ENCODE data around the gene RGS9.

RGS9 gene

DNA sequence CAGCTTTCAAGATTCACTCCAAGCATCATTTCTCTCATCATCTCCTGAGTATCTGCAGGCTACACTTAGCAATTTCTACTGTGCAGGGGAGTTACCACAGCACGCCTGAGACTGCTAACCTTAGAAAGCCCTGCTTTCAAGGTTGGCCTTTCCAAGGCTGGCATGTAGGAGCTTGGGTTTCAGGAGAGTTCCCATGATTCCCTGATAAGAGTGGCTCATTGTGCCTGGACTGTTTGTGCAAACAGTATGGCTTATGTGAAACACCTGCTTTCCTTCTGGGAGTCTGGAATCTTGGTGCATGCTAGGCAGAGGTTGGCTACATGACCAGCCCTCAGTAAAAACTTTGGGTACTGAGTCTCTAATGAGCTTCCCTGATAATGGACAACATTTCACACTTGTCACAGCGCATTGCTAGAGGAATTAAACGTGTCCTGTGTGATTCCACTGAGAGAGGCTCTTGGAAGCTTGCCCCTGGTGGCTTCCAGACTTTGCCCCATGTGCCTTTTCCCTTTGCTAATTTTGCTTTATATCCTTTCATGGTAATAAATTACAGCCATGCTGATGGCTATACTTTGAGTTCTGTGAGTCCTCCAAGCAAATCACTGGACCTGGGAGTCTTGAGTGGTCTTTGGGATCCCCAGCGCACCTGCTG, 19.7 kb upstream of the RGS9 start:
- H3K4me1 ChIP-seq (ENCODE audit: control insufficient read depth, low read depth, low read length): no peaks in the 10 kb centered on the region
- no peaks in the 10 kb centered on the region for H3K79me1 ChIP-seq (ENCODE audit: low read length)
- no peak overlapping the region for H4K8ac ChIP-seq (ENCODE audit: low read depth, low read length)
- H3K4me3 ChIP-seq (ENCODE audit: low read length): no peak overlapping the region
- DNase-seq: no peak
- H2BK15ac ChIP-seq (replicated peaks; ENCODE audit: low read depth): no peak overlapping the region
- no peak overlapping the region for H3K4me2 ChIP-seq (ENCODE audit: low read length)
- H3K23ac ChIP-seq (ENCODE audit: low read length): no peak overlapping the region
- no peaks in the 10 kb centered on the region for H3K79me2 ChIP-seq (ENCODE audit: control insufficient read depth, insufficient read depth, low read length)
- H3K4ac ChIP-seq (ENCODE audit: low read depth, low read length): no peak overlapping the region
- no CpG with 5 or more reads among the region's 4 CpGs for WGBS (ENCODE audit: extremely low coverage, insufficient coverage, low lambda C conversion rate)
- no peak overlapping the region for H2BK5ac ChIP-seq (ENCODE audit: low read length)
- H3K9ac ChIP-seq (ENCODE audit: low read length): no peak overlapping the region
- no peaks in the 10 kb centered on the region for H3K27me3 ChIP-seq (ENCODE audit: insufficient read depth, low read length, poor library complexity)
- H3K36me3 ChIP-seq (ENCODE audit: control insufficient read depth, insufficient read depth, low read length): no peaks in the 10 kb centered on the region
- H3K56ac ChIP-seq (ENCODE audit: low read length): no peak overlapping the region
- no peak overlapping the region for H2BK120ac ChIP-seq (ENCODE audit: low read depth, low read length)
- H3K18ac ChIP-seq (ENCODE audit: low read length): no peak overlapping the region
- H4K5ac ChIP-seq (ENCODE audit: low read length): no peak overlapping the region
- H3K27ac ChIP-seq (ENCODE audit: low read depth, low read length): no peak overlapping the region
- no peak overlapping the region for H2AK5ac ChIP-seq (ENCODE audit: low read length)

DNA sequence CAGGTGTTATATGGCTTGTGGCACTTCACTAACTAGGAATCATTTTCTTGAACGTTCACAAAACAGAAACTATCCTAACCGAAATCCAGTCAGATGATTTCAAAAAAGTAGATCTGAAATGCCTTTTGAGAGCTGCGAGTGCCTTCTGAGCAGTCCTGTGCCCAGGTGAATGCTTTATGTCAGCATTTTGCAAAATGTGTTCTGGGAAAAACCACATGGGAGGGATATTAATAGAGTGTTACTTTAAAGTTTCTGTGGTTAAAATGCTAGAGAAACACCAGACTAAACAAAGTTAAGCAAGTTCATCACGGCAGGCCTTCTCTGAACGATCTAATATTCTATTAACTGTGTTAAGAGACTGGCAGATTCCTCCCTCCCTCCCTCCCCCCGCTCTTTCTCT, 15.8 kb upstream of the RGS9 start:
- DNase-seq: no peak
- no peak overlapping the region for H3K23ac ChIP-seq (ENCODE audit: low read length)
- H3K27me3 ChIP-seq (ENCODE audit: insufficient read depth, low read length, poor library complexity): no peaks in the 10 kb centered on the region
- H3K56ac ChIP-seq (ENCODE audit: low read length): no peak overlapping the region
- H3K36me3 ChIP-seq (ENCODE audit: control insufficient read depth, insufficient read depth, low read length): no peaks in the 10 kb centered on the region
- no peak overlapping the region for H3K27ac ChIP-seq (ENCODE audit: low read depth, low read length)
- no peak overlapping the region for H3K4me2 ChIP-seq (ENCODE audit: low read length)
- no peak overlapping the region for H2BK15ac ChIP-seq (replicated peaks; ENCODE audit: low read depth)
- no peaks in the 10 kb centered on the region for H3K79me2 ChIP-seq (ENCODE audit: control insufficient read depth, insufficient read depth, low read length)
- no peak overlapping the region for H2AK5ac ChIP-seq (ENCODE audit: low read length)
- H3K4me1 ChIP-seq (ENCODE audit: control insufficient read depth, low read depth, low read length): no peaks in the 10 kb centered on the region
- no peak overlapping the region for H3K18ac ChIP-seq (ENCODE audit: low read length)
- H2BK5ac ChIP-seq (ENCODE audit: low read length): no peak overlapping the region
- WGBS (ENCODE audit: extremely low coverage, insufficient coverage, low lambda C conversion rate): no CpG with 5 or more reads among the region's 6 CpGs
- H3K4me3 ChIP-seq (ENCODE audit: low read length): no peak overlapping the region
- H4K8ac ChIP-seq (ENCODE audit: low read depth, low read length): no peak overlapping the region
- no peak overlapping the region for H4K5ac ChIP-seq (ENCODE audit: low read length)
- no peak overlapping the region for H2BK120ac ChIP-seq (ENCODE audit: low read depth, low read length)
- no peak overlapping the region for H3K9ac ChIP-seq (ENCODE audit: low read length)
- no peak overlapping the region for H3K4ac ChIP-seq (ENCODE audit: low read depth, low read length)
- H3K79me1 ChIP-seq (ENCODE audit: low read length): no peaks in the 10 kb centered on the region

- Histone ChIP-seq H4K8ac (ENCODE audit: low read depth, low read length) (no peak overlapping the region), H2BK120ac (ENCODE audit: low read depth, low read length) (no peak overlapping the region), H4K5ac (ENCODE audit: low read length) (no peak overlapping the region), H3K18ac (ENCODE audit: low read length) (peak overlapping the region; percentile 99), H3K27me3 (ENCODE audit: insufficient read depth, low read length, poor library complexity) (no peaks in the 10 kb centered on the region), H3K36me3 (ENCODE audit: control insufficient read depth, insufficient read depth, low read length) (no peaks in the 10 kb centered on the region), H3K79me2 (ENCODE audit: control insufficient read depth, insufficient read depth, low read length) (no peaks in the 10 kb centered on the region), H3K4me2 (ENCODE audit: low read length) (no peak overlapping the region), H3K9ac (ENCODE audit: low read length) (no peak overlapping the region), H3K23ac (ENCODE audit: low read length) (no peak overlapping the region), H2BK15ac (replicated peaks; ENCODE audit: low read depth) (no peak overlapping the region), H3K4me3 (ENCODE audit: low read length) (no peak overlapping the region), H3K4me1 (ENCODE audit: control insufficient read depth, low read depth, low read length) (no peaks in the 10 kb centered on the region), H2BK5ac (ENCODE audit: low read length) (no peak overlapping the region), H3K27ac (ENCODE audit: low read depth, low read length) (no peak overlapping the region), H3K56ac (ENCODE audit: low read length) (no peak overlapping the region), H2AK5ac (ENCODE audit: low read length) (no peak overlapping the region), H3K79me1 (ENCODE audit: low read length) (no peaks in the 10 kb centered on the region), H3K4ac (ENCODE audit: low read depth, low read length) (no peak overlapping the region)
- no peak for DNase-seq
- WGBS (ENCODE audit: extremely low coverage, insufficient coverage, low lambda C conversion rate): no CpG with 5 or more reads among the region's 12 CpGs
These were observed 15.0 kb upstream of the RGS9 start for GRCh38 chr17:65121916-65122806.

DNA sequence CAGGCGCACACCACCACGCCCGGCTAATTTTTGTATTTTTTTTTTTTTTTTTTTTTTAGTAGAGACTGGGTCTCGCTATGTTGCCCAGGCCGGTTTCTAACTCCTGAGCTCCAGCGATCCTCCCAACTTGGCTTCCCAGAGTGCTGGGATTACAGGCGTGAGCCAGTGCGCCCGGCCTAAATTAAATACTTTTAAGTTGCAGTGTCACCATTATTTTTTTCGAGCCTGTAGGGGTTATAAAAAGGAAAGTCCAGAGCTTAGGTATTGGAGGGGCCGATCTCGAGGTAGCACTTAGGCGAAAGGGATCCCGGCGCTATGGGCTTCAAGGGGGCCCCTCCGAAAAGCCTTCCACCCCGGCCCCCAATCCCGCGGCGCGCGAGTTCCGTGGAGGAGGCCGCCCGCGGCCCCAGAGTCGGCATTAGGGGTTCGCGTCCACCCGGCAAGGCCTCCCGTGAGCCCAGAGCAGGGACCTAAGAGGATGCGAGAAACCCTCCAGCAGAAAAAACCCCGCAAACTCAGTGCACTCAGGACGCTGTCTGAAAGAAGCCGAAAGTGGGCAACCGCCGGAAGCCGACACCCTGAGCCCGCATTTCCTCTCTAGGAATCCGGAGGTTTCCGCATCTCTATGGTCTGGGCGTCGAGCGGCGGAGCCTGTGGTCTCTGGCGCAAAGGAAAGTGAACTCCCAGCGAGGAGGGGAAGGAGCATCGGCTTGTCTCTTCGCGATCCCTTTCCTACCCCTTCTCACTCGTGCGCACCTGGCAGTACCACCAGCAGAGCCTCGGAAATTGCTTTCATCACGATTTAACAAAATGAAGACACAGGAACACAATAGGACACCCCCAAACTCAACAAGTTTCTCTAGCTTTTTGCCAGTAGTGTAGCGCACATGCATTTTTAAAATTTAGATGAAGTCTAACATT, 14.1 kb upstream of the RGS9 start:
- peak overlapping the region; percentile 40 for H3K4me3 ChIP-seq (ENCODE audit: low read length)
- peak overlapping the region; percentile 99 for H3K18ac ChIP-seq (ENCODE audit: low read length)
- peak overlapping the region; percentile 72 for H3K9ac ChIP-seq (ENCODE audit: low read length)
- no peak overlapping the region for H2BK15ac ChIP-seq (replicated peaks; ENCODE audit: low read depth)
- H3K27me3 ChIP-seq (ENCODE audit: insufficient read depth, low read length, poor library complexity): no peaks in the 10 kb centered on the region
- H2BK120ac ChIP-seq (ENCODE audit: low read depth, low read length): no peak overlapping the region
- H3K79me2 ChIP-seq (ENCODE audit: control insufficient read depth, insufficient read depth, low read length): no peaks in the 10 kb centered on the region
- H3K4me2 ChIP-seq (ENCODE audit: low read length): peak overlapping the region; percentile 23
- H2AK5ac ChIP-seq (ENCODE audit: low read length): no peak overlapping the region
- H3K56ac ChIP-seq (ENCODE audit: low read length): peak overlapping the region; percentile 82
- H4K8ac ChIP-seq (ENCODE audit: low read depth, low read length): peak overlapping the region; percentile 100
- WGBS (ENCODE audit: extremely low coverage, insufficient coverage, low lambda C conversion rate): no CpG with 5 or more reads among the region's 55 CpGs
- peak overlapping the region; percentile 59 for H3K4ac ChIP-seq (ENCODE audit: low read depth, low read length)
- H3K4me1 ChIP-seq (ENCODE audit: control insufficient read depth, low read depth, low read length): no peaks in the 10 kb centered on the region
- H3K79me1 ChIP-seq (ENCODE audit: low read length): no peaks in the 10 kb centered on the region
- no peak overlapping the region for H3K27ac ChIP-seq (ENCODE audit: low read depth, low read length)
- no peak overlapping the region for H4K5ac ChIP-seq (ENCODE audit: low read length)
- H3K36me3 ChIP-seq (ENCODE audit: control insufficient read depth, insufficient read depth, low read length): no peaks in the 10 kb centered on the region
- no peak overlapping the region for H3K23ac ChIP-seq (ENCODE audit: low read length)
- peak; percentile 96 for DNase-seq
- H2BK5ac ChIP-seq (ENCODE audit: low read length): no peak overlapping the region

- Histone ChIP-seq H4K8ac (ENCODE audit: low read depth, low read length) (peak overlapping the region; percentile 94), H3K56ac (ENCODE audit: low read length) (no peak overlapping the region), H3K18ac (ENCODE audit: low read length) (no peak overlapping the region), H2BK5ac (ENCODE audit: low read length) (no peak overlapping the region), H3K23ac (ENCODE audit: low read length) (no peak overlapping the region), H3K4me2 (ENCODE audit: low read length) (peak overlapping the region; percentile 17), H3K4me3 (ENCODE audit: low read length) (no peak overlapping the region), H4K5ac (ENCODE audit: low read length) (no peak overlapping the region), H3K4me1 (ENCODE audit: control insufficient read depth, low read depth, low read length) (no peaks in the 10 kb centered on the region), H3K9ac (ENCODE audit: low read length) (peak overlapping the region; percentile 43), H3K27ac (ENCODE audit: low read depth, low read length) (no peak overlapping the region), H2BK15ac (replicated peaks; ENCODE audit: low read depth) (no peak overlapping the region), H3K36me3 (ENCODE audit: control insufficient read depth, insufficient read depth, low read length) (no peaks in the 10 kb centered on the region), H3K79me2 (ENCODE audit: control insufficient read depth, insufficient read depth, low read length) (no peaks in the 10 kb centered on the region), H2AK5ac (ENCODE audit: low read length) (no peak overlapping the region), H2BK120ac (ENCODE audit: low read depth, low read length) (no peak overlapping the region), H3K27me3 (ENCODE audit: insufficient read depth, low read length, poor library complexity) (no peaks in the 10 kb centered on the region), H3K4ac (ENCODE audit: low read depth, low read length) (no peak overlapping the region), H3K79me1 (ENCODE audit: low read length) (no peaks in the 10 kb centered on the region)
- no CpG with 5 or more reads among the region's 9 CpGs for WGBS (ENCODE audit: extremely low coverage, insufficient coverage, low lambda C conversion rate)
- DNase-seq: no peak
These were observed 13.2 kb upstream of the RGS9 start for GRCh38 chr17:65123757-65124675.

All from mesendoderm (in vitro differentiated cells).